HepG2 (cell line): ENCODE data around the gene RAPGEF2. TPM values are rescaled to one million over a fixed set of nuclear protein-coding genes. Genes with fewer than 3 reads are reported as not detected.

Source experiments
- ARID5B ChIP-seq: IDR thresholded peaks from 2 replicates; pipeline ENCODE4 v1.4.0; 2020; ENCODE audit warnings: mild to moderate bottlenecking, missing genetic modification reagents
- ATRX ChIP-seq: sonication (generic); formaldehyde crosslinking; IDR thresholded peaks from 2 replicates; pipeline ENCODE4 v1.4.0; 2020; ENCODE audit warnings: missing genetic modification reagents, borderline replicate concordance
- CBFB ChIP-seq: sonication (generic); formaldehyde crosslinking; IDR thresholded peaks from 2 replicates; pipeline ENCODE4 v1.4.0; 2020; ENCODE audit warnings: missing genetic modification reagents
- CREM ChIP-seq, 2 experiments: sonication (generic) in 1 of 2; formaldehyde crosslinking in 1 of 2; IDR thresholded peaks; 2 replicates each; pipeline versions ENCODE4 v1.4.0 to v1.6.1; 2016 to 2020; ENCODE audit warnings: antibody characterized with exemption in 1 of 2, mild to moderate bottlenecking in 1 of 2, missing genetic modification reagents in 1 of 2
- GATAD2A ChIP-seq: IDR thresholded peaks from 2 replicates; pipeline ENCODE4 v1.6.1; 2016
- HNRNPLL ChIP-seq: fragments of 200-400 bp; formaldehyde crosslinking; IDR thresholded peaks from 2 replicates; pipeline ENCODE4 v1.6.1; 2017; ENCODE audit warnings: mild to moderate bottlenecking, low read depth, low read length; ENCODE audit not compliant: poor library complexity, severe bottlenecking
- KAT7 ChIP-seq: IDR thresholded peaks from 2 replicates; pipeline ENCODE4 v1.6.1; 2018; ENCODE audit warnings: borderline replicate concordance, missing compliant biosample characterization
- MAX ChIP-seq: IDR thresholded peaks from 2 replicates; pipeline ENCODE4 v1.6.1; 2012; ENCODE audit warnings: inconsistent platforms
- MIER3 ChIP-seq: IDR thresholded peaks from 2 replicates; pipeline ENCODE4 v1.6.1; 2016; ENCODE audit warnings: missing compliant biosample characterization, borderline replicate concordance
- NAIF1 ChIP-seq: sonication (generic); formaldehyde crosslinking; IDR thresholded peaks from 2 replicates; pipeline ENCODE4 v1.5.0; 2020; ENCODE audit warnings: mild to moderate bottlenecking, missing genetic modification reagents, borderline replicate concordance
- NCOR1 ChIP-seq: fragments of 200-600 bp; sonication (generic); IDR thresholded peaks from 2 replicates; pipeline ENCODE4 v1.7.0; 2017; ENCODE audit warnings: antibody characterized with exemption, low read length, borderline replicate concordance
- NFIC ChIP-seq: IDR thresholded peaks from 2 replicates; pipeline ENCODE4 v1.6.1; 2012; ENCODE audit warnings: mild to moderate bottlenecking, low read length, inconsistent platforms
- NR2F6 ChIP-seq, 2 experiments: IDR thresholded peaks; 2 replicates each; pipeline ENCODE4 v1.6.1; 2016; ENCODE audit warnings: antibody characterized with exemption in 1 of 2, mild to moderate bottlenecking in 1 of 2
- PATZ1 ChIP-seq: sonication (generic); formaldehyde crosslinking; IDR thresholded peaks from 2 replicates; pipeline ENCODE4 v1.4.0; 2020; ENCODE audit warnings: missing genetic modification reagents
- POLR2A ChIP-seq, 2 experiments: IDR thresholded peaks; 2 replicates each; pipeline ENCODE4 v1.6.1; 2011; ENCODE audit warnings: low read depth in 2 of 2, low read length in 2 of 2, mild to moderate bottlenecking in 1 of 2, moderate library complexity in 1 of 2; ENCODE audit not compliant: insufficient read depth in 1 of 2
- RELA ChIP-seq: sonication (generic); formaldehyde crosslinking; IDR thresholded peaks from 2 replicates; pipeline ENCODE4 v1.4.0; 2020; ENCODE audit warnings: missing genetic modification reagents
- SMAD1 ChIP-seq: sonication (generic); formaldehyde crosslinking; IDR thresholded peaks from 2 replicates; pipeline ENCODE4 v1.4.0; 2020; ENCODE audit warnings: missing genetic modification reagents, low read depth, mild to moderate bottlenecking, borderline replicate concordance
- TSC22D2 ChIP-seq: sonication (generic); formaldehyde crosslinking; IDR thresholded peaks from 2 replicates; pipeline ENCODE4 v1.5.1; 2020; ENCODE audit warnings: missing genetic modification reagents, mild to moderate bottlenecking, borderline replicate concordance
- ZGPAT ChIP-seq: IDR thresholded peaks from 2 replicates; pipeline ENCODE4 v1.6.1; 2016; ENCODE audit warnings: mild to moderate bottlenecking
- ZNF264 ChIP-seq: sonication (generic); formaldehyde crosslinking; IDR thresholded peaks from 2 replicates; pipeline ENCODE4 v1.4.0; 2020; ENCODE audit warnings: missing genetic modification reagents
- ZNF432 ChIP-seq: sonication (generic); formaldehyde crosslinking; IDR thresholded peaks from 2 replicates; pipeline ENCODE4 v1.5.0; 2020; ENCODE audit warnings: missing genetic modification reagents, mild to moderate bottlenecking, borderline replicate concordance
- ZNF552 ChIP-seq: sonication (generic); formaldehyde crosslinking; IDR thresholded peaks from 2 replicates; pipeline ENCODE4 v1.9.0; 2022; ENCODE audit warnings: missing genetic modification reagents, mild to moderate bottlenecking, borderline replicate concordance
- polyA plus RNA-seq, 8 experiments: library from polyadenylated mRNA; depleted of rRNA in 3 of 8; stranded (reverse) in 7 of 8; unstranded in 1 of 8; fragments of >200 nt; fragmentation: Illumina TruSeq in 4 of 8; extraction: Trizol in 4 of 8; gene quantifications; 2 replicates each; pipeline versions ENCODE4 v1.2.1 to v1.2.3, GENCODE V29; 2011 to 2016; ENCODE audit warnings: low read depth in 4 of 8, missing spikeins in 1 of 8, mixed read lengths in 1 of 8; ENCODE audit not compliant: insufficient read depth in 1 of 8
- total RNA-seq, 5 experiments: library from RNA; depleted of rRNA; stranded (reverse); fragments of >200 nt; fragmentation: Illumina TruSeq; extraction: Trizol; gene quantifications; 2 replicates each; pipeline ENCODE4 v1.2.3, GENCODE V29; 2016; ENCODE audit warnings: low read depth in 1 of 5

The RAPGEF2 gene
- total and polyA plus RNA-seq, 2 of the 13 experiments (the other 11 are each of a cell fraction or from before 2014, with no cell fraction given) = 19.2 to 23.0 TPM

GRCh38 chr4:159104694-159105414 lies 2.0 kb downstream of the RAPGEF2 start (continued):
- TF ChIP-seq ARID5B (peak; percentile 40; the same call in 1 of the 2 replicates), MIER3 (CRISPR knock-in tag) (no peak), NFIC (peak; percentile 40; the same call in 1 of the 2 replicates), HNRNPLL (no peak), ZNF552 (CRISPR knock-in tag) (no peak), ATRX (CRISPR knock-in tag) (no peak), NCOR1 (peak; percentile 54; the same call in 1 of the 2 replicates), ZNF432 (CRISPR knock-in tag) (no peak), ZGPAT (CRISPR knock-in tag) (0 out of 2 replicates have a peak, but pooled peaks have one; percentile 31), NR2F6 (IDR thresholded peaks at IDR 0.05) (no peak), NR2F6 (CRISPR knock-in tag; IDR thresholded peaks at IDR 0.05) (peak; percentile 45; the same call in 1 of the 2 replicates), CBFB (CRISPR knock-in tag) (no peak), ZNF264 (CRISPR knock-in tag) (0 out of 2 replicates have a peak, but pooled peaks have one; percentile 38), CREM (IDR thresholded peaks at IDR 0.05) (0 out of 2 replicates have a peak, but pooled peaks have one; percentile 10), CREM (CRISPR knock-in tag; IDR thresholded peaks at IDR 0.05) (no peak), POLR2A (IDR thresholded peaks at IDR 0.05; ENCODE audit: insufficient read depth in 1 of 2, low read depth in 2 of 2, low read length in 2 of 2) (no peak), RELA (CRISPR knock-in tag) (no peak), PATZ1 (CRISPR knock-in tag) (0 out of 2 replicates have a peak, but pooled peaks have one; percentile 24), TSC22D2 (CRISPR knock-in tag) (no peak), GATAD2A (CRISPR knock-in tag) (peak; percentile 67), NAIF1 (CRISPR knock-in tag) (no peak), KAT7 (CRISPR knock-in tag) (no peak), MAX (0 out of 2 replicates have a peak, but pooled peaks have one; percentile 20), SMAD1 (CRISPR knock-in tag) (no peak)
